Measurements from ENCODE around the gene NT5M. TPM values are rescaled to one million over a fixed set of nuclear protein-coding genes. Genes with fewer than 3 reads are reported as not detected.
A peak's percentile ranks its signal among the peaks of the same experiment; 100 is the strongest.

Gene NT5M
- polyA plus RNA-seq, 3 donors from 2014 or later: 3.2 to 4.6 (median 3.3) TPM

GRCh38 chr17:17356931-17357270 is 53.7 kb downstream of the NT5M start:
- Mint-ChIP-seq H3K4me3 (no peak overlapping the region), H3K9me3 (peaks cover 0 to 5% (median 0%) of the 10 kb centered on the region in 6 donors), H3K27me3 (ENCODE audit: low read depth in 3 of 3) (peaks cover 0 to 4% (median 4%) of the 10 kb centered on the region in 3 donors)

DNA sequence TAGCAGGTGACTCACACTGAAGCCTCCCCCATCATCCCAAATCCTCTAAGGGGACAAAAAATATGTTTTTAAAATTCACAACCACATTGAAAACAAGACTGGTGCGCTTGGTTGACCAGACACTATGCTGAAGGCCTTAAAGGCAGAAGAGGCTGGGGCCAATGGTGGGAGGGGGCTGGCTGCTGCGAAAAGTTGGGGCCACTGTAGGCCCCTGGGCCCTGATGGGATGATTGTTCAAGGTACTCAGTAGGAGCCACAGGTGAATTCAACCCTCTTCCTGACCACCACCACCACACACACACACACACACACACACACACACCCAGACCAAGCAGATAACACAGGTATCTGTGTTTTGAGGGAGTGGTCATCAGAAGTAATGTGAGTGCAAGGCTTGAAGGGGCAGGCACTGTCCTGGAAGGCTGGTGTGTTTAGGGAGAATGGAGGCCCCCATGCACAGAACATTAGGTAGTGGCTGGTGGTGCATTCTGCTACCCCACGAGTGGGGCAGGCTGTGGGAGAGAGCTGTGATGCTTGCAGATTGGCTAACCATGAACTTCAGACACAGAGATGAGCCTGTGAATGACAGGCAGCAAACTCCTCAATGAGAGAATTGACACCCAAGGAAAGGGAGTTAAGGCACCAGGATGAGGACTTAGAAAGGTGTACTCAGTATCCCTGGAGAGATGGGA is 55.0 kb downstream of the NT5M start:
- Mint-ChIP-seq H3K27me3 (ENCODE audit: low read depth in 3 of 3) (peaks cover 0 to 4% (median 4%) of the 10 kb centered on the region in 3 donors), H3K9me3 (peaks cover 0 to 5% (median 0%) of the 10 kb centered on the region in 6 donors), H3K36me3 (no peaks in the 10 kb centered on the region), H3K4me1 (peaks cover 3 to 4% of the 10 kb centered on the region in 2 donors), H3K27ac (peak overlapping the region in 1 of 6 donors; percentile 6), H3K4me3 (no peak overlapping the region)
- DNase-seq: no peak

More at GRCh38 chr17:17356931-17357270, 53.7 kb downstream of the NT5M start:
- Mint-ChIP-seq H3K27ac (peak overlapping the region in 1 of 6 donors; percentile 56), H3K36me3 (no peaks in the 10 kb centered on the region), H3K4me1 (peaks cover 0 to 2% of the 10 kb centered on the region in 2 donors)
- DNase-seq: no peak

DNA sequence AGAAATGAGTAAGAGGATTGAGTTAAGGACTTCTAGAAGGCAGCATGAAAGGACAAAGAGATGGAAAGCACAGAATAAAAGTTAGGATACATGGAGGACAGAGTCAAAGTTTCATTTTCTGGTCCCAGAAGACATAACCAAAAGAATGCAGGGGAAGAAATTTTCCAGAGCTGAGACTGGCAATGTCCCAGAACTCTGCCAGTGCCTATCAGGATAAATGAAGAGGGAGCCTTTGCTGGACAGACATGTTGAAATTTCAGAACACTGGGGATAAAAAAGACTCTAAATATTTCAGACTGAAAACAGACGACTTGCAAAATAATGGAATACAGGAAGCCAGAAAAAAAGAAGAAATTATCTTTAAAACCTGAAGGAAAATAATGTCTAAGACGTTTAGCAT is 55.7 kb downstream of the NT5M start:
- Mint-ChIP-seq H3K9me3 (peaks cover 0 to 5% (median 0%) of the 10 kb centered on the region in 6 donors), H3K4me1 (peaks cover 10 to 11% of the 10 kb centered on the region in 2 donors), H3K27me3 (ENCODE audit: low read depth in 3 of 3) (peaks cover 0 to 4% (median 4%) of the 10 kb centered on the region in 3 donors), H3K27ac (peak overlapping the region in 2 of 6 donors; percentile 6 to 24), H3K36me3 (no peaks in the 10 kb centered on the region), H3K4me3 (no peak overlapping the region)
- DNase-seq: no peak

DNA sequence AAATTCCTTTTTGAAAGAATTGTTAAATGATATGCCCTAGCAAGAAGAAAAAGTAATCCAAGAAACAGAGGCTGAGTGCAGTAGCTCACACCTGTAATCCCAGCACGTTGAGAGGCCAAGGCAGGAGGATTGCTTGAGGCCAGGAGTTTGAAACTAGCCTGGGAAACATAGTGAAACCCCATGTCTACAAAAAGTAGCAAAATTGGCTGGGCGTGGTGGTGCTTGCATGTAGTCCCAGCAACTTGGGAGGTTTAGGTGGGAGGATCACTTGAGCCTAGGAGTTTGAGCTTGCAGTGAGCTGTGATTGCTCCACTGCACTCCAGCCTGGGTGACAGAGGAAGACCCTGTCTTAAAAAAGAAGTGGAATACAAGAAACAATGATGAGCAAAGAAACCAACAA is 56.1 kb downstream of the NT5M start:
- H3K27me3 Mint-ChIP-seq (ENCODE audit: low read depth in 3 of 3): peaks cover 0 to 4% (median 4%) of the 10 kb centered on the region in 3 donors
- H3K9me3 Mint-ChIP-seq: peaks cover 0 to 5% (median 0%) of the 10 kb centered on the region in 6 donors
- DNase-seq: no peak
- no peak overlapping the region for H3K27ac Mint-ChIP-seq
- H3K4me3 Mint-ChIP-seq: no peak overlapping the region
- H3K36me3 Mint-ChIP-seq: no peaks in the 10 kb centered on the region
- peaks cover 14 to 15% of the 10 kb centered on the region in 2 donors for H3K4me1 Mint-ChIP-seq

DNA sequence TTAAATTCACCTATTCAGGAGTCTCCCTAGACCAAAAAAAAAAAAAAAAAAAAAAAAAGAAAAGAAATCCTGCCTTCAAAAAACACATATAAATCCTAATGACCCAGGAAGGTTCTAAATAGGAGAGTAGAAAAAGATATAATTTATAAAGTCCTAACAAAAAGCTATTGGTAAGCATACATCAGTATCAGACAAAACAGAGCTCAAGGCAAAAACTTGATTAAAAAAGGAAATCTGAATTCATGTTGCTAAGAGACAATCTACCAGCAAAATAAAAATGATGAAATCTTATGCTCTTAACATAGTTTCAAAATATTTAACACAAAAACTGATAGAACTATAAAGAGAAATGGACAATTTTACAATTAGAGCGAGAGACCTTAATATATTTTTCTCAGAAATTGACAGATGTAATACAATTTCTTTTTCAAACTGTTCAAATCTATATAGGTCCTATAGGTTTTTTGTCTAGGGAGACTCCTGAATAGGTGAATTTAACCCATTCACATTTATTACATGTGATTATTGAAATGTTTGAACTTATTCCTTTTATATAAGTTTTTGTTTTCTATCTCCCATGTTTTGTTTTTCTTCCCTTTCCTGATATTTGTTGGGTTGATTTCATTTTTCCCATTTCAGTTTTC is 57.0 kb downstream of the NT5M start:
- peaks cover 16 to 19% of the 10 kb centered on the region in 2 donors for H3K4me1 Mint-ChIP-seq
- H3K9me3 Mint-ChIP-seq: peaks cover 0 to 5% (median 0%) of the 10 kb centered on the region in 6 donors
- no peak for DNase-seq
- peaks cover 0 to 4% (median 4%) of the 10 kb centered on the region in 3 donors for H3K27me3 Mint-ChIP-seq (ENCODE audit: low read depth in 3 of 3)
- no peak overlapping the region for H3K4me3 Mint-ChIP-seq
- peak overlapping the region in 1 of 6 donors; percentile 43 for H3K27ac Mint-ChIP-seq
- H3K36me3 Mint-ChIP-seq: no peaks in the 10 kb centered on the region

DNA sequence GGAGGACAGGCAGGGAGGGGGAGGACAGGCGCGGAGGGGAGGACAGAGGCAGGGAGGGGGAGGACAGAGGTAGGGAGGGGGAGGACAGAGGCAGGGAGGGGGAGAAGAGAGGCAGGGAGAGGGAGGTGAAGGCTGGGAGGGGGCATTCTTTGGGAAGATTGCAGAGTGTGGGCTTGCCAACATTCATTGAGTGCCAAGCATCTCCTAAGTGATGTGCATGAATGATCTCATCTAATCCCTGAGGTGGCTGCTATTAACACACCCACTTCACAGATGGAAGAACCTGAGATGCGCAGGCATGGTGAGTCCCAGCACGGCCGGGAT is 58.3 kb downstream of the NT5M start:
- H3K27ac Mint-ChIP-seq: peak overlapping the region in 2 of 6 donors; percentile 1 to 27

GRCh38 chr17:17361867-17362539 is 58.8 kb downstream of the NT5M start:
- Mint-ChIP-seq H3K27me3 (ENCODE audit: low read depth in 3 of 3) (peaks cover 0 to 4% (median 3%) of the 10 kb centered on the region in 3 donors), H3K36me3 (peaks cover 0 to 5% (median 0%) of the 10 kb centered on the region in 3 donors), H3K4me1 (peaks cover 16 to 17% of the 10 kb centered on the region in 2 donors), H3K27ac (peak overlapping the region in 1 of 6 donors; percentile 27), H3K9me3 (peaks cover 0 to 5% (median 0%) of the 10 kb centered on the region in 6 donors), H3K4me3 (no peak overlapping the region)
- DNase-seq: no peak

More for the DNA sequence above, 58.3 kb downstream of the NT5M start:
- Mint-ChIP-seq H3K36me3 (peaks cover 0 to 4% (median 0%) of the 10 kb centered on the region in 3 donors), H3K4me3 (no peak overlapping the region), H3K27me3 (ENCODE audit: low read depth in 3 of 3) (peaks cover 0 to 4% (median 4%) of the 10 kb centered on the region in 3 donors), H3K9me3 (peaks cover 0 to 5% (median 0%) of the 10 kb centered on the region in 6 donors), H3K4me1 (peaks cover 16 to 17% of the 10 kb centered on the region in 2 donors)
- DNase-seq: no peak

- H3K9me3 Mint-ChIP-seq: peaks cover 0 to 5% (median 0%) of the 10 kb centered on the region in 6 donors
- no peak for DNase-seq
- H3K27me3 Mint-ChIP-seq (ENCODE audit: low read depth in 3 of 3): peaks cover 0 to 4% (median 1%) of the 10 kb centered on the region in 3 donors
- peaks cover 0 to 5% (median 0%) of the 10 kb centered on the region in 3 donors for H3K36me3 Mint-ChIP-seq
- peaks cover 16 to 17% of the 10 kb centered on the region in 2 donors for H3K4me1 Mint-ChIP-seq
- H3K4me3 Mint-ChIP-seq: no peak overlapping the region
- H3K27ac Mint-ChIP-seq: no peak overlapping the region
Observed at GRCh38 chr17:17362540-17362930, 59.4 kb downstream of the NT5M start.

DNA sequence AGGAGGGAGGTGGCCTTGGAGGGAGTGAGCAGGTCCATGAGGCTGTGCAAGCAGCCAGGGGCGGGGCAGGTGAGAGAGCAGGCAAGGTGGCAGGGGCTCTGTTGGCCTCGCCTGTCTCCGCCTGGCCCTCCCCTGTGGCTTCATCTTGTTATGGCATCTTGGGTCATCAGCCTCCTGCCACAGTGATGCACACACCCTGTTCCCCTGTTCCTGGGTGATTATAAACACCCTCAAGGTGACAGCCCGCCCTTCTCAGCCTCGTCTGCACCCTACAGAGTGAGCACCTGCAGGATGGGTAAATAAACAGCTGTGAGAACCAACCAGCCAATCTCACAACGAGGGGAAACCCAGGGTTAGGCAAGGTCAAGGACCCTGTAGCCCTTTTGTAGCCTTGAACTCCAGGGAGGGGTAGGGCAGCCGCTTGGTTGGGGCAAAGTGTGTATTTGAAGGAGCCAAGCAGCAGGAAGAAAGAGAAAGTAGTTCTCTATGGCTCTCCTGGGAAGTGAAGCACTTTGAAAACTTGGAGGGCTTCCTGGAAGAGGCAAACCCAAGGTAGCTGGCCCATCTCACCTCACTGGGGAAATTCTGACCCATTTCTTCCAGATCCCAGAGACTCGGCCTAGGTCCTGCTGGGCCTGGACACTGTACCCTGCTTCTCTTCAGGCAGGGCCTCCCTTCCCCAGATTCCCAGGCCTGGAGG is 60.6 kb downstream of the NT5M start:
- peak overlapping the region; percentile 47 to 85 (median 76) for H3K27ac Mint-ChIP-seq
- peak overlapping the region; percentile 10 to 53 (median 28) for H3K4me3 Mint-ChIP-seq

DNA sequence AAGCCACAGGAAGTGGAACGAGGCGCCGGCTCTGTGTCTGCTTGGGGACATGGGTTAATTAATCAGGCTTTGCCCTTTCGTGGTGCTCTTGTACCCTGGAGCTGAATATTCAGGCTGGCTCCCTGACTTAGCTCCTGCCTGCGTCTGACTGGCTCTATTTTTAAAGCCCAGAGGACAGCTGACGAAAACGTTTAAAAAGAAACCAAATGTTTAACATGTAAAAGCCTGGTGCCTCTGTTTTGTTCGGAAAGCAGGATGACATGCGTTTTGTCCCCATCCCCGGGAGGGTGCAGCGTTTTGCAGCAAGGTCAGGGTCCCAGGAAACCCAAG is 61.1 kb downstream of the NT5M start:
- H3K36me3 Mint-ChIP-seq: peaks cover 0 to 5% (median 0%) of the 10 kb centered on the region in 3 donors
- no peak overlapping the region for H3K4me3 Mint-ChIP-seq
- H3K27ac Mint-ChIP-seq: peak overlapping the region in 3 of 6 donors; percentile 76 to 85 (median 84)
- H3K9me3 Mint-ChIP-seq: peaks cover 0 to 5% (median 0%) of the 10 kb centered on the region in 6 donors
- peaks cover 0 to 4% (median 1%) of the 10 kb centered on the region in 3 donors for H3K27me3 Mint-ChIP-seq (ENCODE audit: low read depth in 3 of 3)
- H3K4me1 Mint-ChIP-seq: peaks cover 16 to 17% of the 10 kb centered on the region in 2 donors
- DNase-seq: no peak

More for the DNA sequence above, 60.6 kb downstream of the NT5M start:
- Mint-ChIP-seq H3K27me3 (ENCODE audit: low read depth in 3 of 3) (peaks cover 0 to 4% (median 1%) of the 10 kb centered on the region in 3 donors), H3K36me3 (peaks cover 0 to 5% (median 0%) of the 10 kb centered on the region in 3 donors), H3K4me1 (peaks cover 16 to 17% of the 10 kb centered on the region in 2 donors), H3K9me3 (peaks cover 0 to 5% (median 0%) of the 10 kb centered on the region in 6 donors)
- peak; percentile 59 to 67 (median 65) for DNase-seq

DNA sequence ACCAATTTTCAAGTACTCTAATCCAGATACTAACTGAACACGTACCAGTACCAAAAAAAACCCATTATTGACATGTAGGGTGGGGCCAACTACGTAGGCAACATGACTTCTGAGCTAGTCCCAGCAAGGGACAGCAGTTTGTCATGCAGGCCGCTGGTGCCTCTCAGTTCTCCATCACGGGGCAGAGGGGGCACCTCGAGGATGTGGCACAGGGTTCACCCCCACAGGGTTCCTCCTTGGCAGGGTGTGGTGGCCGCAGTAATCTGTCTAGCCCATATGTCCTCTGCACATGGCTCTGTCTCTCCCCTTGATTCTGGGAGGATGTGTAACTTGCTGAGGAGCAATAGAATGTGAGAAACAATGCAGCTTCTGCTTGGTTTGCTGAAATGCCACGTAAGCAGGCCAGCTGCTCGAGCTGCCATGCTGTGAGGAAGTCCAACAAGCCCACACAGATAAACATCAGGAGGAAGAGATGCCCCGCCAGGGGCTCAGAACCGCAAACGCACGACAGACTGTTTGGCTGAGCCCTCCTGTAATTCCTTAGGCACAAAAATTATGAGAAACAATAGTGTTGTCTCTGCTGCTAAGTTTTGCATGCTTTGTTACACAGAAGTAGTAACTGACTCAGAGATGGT is 62.4 kb downstream of the NT5M start:
- Mint-ChIP-seq H3K9me3 (no peaks in the 10 kb centered on the region), H3K27me3 (ENCODE audit: low read depth in 3 of 3) (peaks cover 0 to 1% (median 0%) of the 10 kb centered on the region in 3 donors), H3K4me1 (peaks cover 16 to 17% of the 10 kb centered on the region in 2 donors), H3K27ac (peak overlapping the region in 2 of 6 donors; percentile 8 to 28), H3K4me3 (no peak overlapping the region), H3K36me3 (peaks cover 0 to 5% (median 0%) of the 10 kb centered on the region in 3 donors)
- DNase-seq: no peak

DNA sequence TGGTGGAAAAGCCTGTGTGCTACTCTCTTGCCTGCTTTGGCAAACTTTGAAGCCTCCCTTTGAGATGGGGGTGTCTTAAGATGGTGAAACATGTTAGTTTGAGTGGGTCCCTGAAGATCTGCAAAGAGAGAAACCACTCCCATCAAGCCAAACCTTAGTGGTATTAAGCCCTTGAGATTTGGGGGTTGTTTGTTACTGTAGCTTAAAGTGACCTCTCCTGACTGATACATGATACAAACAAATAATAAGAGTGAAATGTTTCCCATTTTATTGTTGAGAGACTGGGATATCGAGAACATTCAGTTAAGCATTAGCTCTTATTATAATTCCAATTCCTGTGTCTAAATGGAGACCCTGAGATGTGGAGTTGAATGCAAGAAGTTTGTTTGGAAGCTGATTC is 63.1 kb downstream of the NT5M start:
- H3K4me3 Mint-ChIP-seq: no peak overlapping the region
- peaks cover 16 to 17% of the 10 kb centered on the region in 2 donors for H3K4me1 Mint-ChIP-seq
- no peak for DNase-seq
- no peaks in the 10 kb centered on the region for H3K27me3 Mint-ChIP-seq (ENCODE audit: low read depth in 3 of 3)
- peaks cover 0 to 5% (median 0%) of the 10 kb centered on the region in 3 donors for H3K36me3 Mint-ChIP-seq
- H3K9me3 Mint-ChIP-seq: no peaks in the 10 kb centered on the region
- peak overlapping the region in 2 of 6 donors; percentile 4 to 8 for H3K27ac Mint-ChIP-seq
